ENCODE measurements around the gene CDH18.
"Not testable (repeated sequence)": the region's sequence is repeated elsewhere in the genome, so short reads cannot be mapped to it uniquely, and the experiment has no call there.

The CDH18 gene

DNA sequence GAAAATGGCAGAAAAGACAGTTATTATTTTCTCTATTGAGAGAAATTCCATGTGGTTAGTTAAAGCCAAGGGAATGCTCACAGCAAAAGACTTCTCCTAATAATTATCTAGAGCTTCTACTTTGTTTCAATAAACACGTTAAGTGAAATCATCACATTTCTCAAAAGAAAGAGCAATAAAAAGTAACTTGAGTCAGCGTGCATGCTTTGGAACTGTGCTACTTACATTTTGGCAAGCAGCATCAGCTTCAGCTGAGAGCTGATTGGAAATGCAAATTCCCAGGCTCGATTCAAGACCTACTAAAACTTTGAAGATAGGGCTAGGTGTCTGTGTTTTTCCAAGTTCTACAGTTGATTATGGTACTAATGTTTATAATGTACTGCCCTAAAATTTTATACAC lies 132.1 kb downstream of the CDH18 start:
- DNase-seq (ENCODE audit: low read depth) = no peak
- H3K4me3 ChIP-seq (ENCODE audit: control insufficient read depth, low read depth, low read length) = no peak overlapping the region
- TF ChIP-seq, protein P1, sequence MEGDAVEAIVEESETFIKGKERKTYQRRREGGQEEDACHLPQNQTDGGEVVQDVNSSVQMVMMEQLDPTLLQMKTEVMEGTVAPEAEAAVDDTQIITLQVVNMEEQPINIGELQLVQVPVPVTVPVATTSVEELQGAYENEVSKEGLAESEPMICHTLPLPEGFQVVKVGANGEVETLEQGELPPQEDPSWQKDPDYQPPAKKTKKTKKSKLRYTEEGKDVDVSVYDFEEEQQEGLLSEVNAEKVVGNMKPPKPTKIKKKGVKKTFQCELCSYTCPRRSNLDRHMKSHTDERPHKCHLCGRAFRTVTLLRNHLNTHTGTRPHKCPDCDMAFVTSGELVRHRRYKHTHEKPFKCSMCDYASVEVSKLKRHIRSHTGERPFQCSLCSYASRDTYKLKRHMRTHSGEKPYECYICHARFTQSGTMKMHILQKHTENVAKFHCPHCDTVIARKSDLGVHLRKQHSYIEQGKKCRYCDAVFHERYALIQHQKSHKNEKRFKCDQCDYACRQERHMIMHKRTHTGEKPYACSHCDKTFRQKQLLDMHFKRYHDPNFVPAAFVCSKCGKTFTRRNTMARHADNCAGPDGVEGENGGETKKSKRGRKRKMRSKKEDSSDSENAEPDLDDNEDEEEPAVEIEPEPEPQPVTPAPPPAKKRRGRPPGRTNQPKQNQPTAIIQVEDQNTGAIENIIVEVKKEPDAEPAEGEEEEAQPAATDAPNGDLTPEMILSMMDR (conservative IDR thresholded peaks at IDR 0.05; ENCODE audit: control insufficient read depth, insufficient read depth, low read depth, low read length) = no peak

DNA sequence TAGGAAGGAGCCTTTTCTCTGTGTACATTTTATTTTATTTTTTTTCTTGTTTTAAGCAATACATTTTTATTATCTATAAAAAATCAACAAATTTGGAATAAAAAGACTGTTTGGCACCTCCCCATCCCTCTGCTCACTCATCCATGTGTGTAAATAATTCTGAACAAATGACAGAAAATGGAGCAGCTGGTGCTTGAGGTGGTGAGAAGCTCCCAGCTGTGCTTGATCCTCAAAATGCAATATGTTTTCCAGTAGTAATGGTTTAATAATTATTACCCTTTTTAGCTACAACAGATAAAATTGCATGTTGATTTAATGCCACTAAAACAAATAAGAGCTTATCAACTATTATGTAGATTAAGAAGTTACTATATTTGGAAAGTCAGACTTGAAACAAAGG lies 132.5 kb downstream of the CDH18 start:
- DNase-seq (ENCODE audit: low read depth) = no peak
- TF ChIP-seq, protein P1 (conservative IDR thresholded peaks at IDR 0.05; ENCODE audit: control insufficient read depth, insufficient read depth, low read depth, low read length) = no peak
- no peak overlapping the region for H3K4me3 ChIP-seq (ENCODE audit: control insufficient read depth, low read depth, low read length)

DNA sequence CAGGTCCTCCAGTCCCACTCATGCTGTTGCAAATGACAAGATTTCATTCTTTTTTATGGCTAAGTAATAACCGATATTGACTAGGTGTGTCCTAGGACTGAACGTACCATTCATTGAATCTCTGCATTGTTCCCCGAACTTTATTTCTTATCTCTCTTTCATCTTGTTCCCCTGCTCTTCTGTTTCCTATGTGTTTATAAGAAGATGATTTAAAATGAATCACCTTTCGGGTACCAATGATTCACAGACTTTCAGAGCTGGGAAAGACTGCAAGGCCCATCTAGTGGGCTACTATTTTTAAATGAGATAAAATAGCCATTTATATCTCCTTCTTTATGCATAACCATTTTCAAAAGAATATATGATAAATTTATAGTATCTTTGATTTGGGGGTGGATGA lies 133.0 kb downstream of the CDH18 start:
- TF ChIP-seq, protein P1 (conservative IDR thresholded peaks at IDR 0.05; ENCODE audit: control insufficient read depth, insufficient read depth, low read depth, low read length) = no peak
- DNase-seq (ENCODE audit: low read depth) = no peak
- no peak overlapping the region for H3K4me3 ChIP-seq (ENCODE audit: control insufficient read depth, low read depth, low read length)

DNA sequence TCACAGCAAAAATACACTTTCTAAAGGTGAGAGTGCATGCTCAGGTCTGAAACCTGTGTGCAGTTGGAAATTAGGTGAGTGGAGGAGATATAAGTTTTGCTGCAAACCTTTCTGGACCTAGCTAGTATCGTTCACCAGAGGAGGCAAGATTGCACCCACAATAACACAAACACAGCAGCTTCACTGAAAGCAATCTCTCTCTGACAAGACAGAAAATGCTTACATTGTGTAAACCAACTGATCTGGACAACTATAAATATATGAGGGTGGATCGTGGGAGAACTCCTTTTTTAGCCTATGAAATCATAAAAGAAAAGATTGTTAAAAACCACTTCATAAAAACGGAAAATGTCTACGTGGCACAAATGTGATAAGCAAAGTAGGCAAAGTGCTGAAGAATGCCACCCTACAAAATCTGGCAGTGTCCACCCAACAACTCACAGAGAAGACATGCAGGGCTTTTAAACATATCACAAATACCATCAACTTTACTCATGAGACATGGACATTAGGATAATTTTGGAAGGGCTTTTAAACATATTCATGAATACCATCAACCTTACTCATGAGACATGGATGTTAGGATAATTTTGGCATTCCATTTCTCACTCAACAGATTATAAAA lies 134.3 kb downstream of the CDH18 start:
- TF ChIP-seq, protein P1 (conservative IDR thresholded peaks at IDR 0.05; ENCODE audit: control insufficient read depth, insufficient read depth, low read depth, low read length) = no peak
- no peak overlapping the region for H3K4me3 ChIP-seq (ENCODE audit: control insufficient read depth, low read depth, low read length)
- no peak for DNase-seq (ENCODE audit: low read depth)

DNA sequence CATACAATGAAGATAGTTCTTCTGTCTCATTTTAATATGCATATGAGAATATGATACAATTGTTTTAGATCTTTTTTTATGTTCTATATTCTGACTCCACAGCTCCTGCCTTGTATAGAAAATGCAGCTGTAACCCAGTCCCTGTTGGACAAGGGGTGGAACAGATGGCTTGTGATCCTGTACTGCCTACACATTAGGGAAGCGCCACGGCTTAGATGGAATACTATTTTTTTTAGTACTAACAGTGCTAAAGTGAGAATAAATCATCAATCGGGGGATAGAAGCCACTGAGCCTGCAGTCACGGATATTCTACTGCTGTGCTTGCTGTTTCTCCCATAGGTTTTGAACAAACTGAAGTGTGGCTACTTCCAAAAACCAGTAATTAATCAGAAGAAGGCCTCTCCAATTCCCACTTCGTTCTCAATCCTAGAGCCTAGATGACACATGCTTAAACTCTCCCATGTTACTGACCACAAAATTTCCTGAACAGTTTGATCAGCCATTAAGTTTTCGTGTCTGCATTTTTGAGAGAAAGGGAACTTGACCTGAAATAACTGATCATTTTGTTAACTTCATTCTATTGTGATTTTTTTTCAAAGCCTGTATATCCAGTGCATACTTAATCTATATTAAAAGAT lies 150.3 kb downstream of the CDH18 start:
- TF ChIP-seq, protein P1 (conservative IDR thresholded peaks at IDR 0.05; ENCODE audit: control insufficient read depth, insufficient read depth, low read depth, low read length) = no peak
- DNase-seq (ENCODE audit: low read depth) = no peak
- H3K4me3 ChIP-seq (ENCODE audit: control insufficient read depth, low read depth, low read length) = no peak overlapping the region

DNA sequence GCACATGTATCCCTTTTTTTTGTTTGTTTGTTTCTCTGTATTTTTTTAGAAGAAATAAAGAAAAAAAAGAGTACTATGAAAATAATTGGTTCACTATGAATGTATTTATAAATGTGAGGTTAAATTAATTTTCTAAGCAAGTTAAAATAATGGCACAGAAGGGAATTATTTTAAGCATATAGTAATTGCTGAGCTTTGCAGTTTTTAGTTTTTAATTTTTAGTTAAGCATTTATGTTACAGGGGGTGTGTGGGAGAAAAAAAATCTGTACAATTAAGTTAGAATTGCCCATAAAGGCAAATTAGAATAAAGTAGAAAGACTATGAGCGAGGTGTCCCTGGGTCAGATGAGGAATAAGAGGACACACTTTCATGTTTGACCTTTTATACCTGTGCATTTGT lies 152.6 kb downstream of the CDH18 start:
- no peak for DNase-seq (ENCODE audit: low read depth)
- TF ChIP-seq, protein P1 (conservative IDR thresholded peaks at IDR 0.05; ENCODE audit: control insufficient read depth, insufficient read depth, low read depth, low read length) = no peak
- no peak overlapping the region for H3K4me3 ChIP-seq (ENCODE audit: control insufficient read depth, low read depth, low read length)

DNA sequence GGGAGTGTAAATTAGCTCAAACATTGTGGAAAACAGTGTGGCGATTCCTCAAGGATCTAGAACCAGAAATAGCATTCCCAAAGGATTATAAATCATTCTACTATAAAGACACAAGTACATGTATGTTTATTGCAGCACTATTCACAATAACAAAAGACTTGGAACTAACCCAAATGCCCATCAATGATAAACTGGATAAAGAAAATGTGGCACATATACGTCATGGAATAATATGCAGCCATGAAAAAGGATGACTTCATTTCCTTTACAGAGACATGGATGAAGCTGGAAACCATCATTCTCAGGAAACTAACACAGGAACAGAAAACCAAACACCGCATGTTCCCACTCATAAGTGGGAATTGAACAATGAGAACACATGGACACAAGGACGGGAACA lies 175.3 kb downstream of the CDH18 start:
- not testable (repeated sequence) for H3K4me3 ChIP-seq (ENCODE audit: control insufficient read depth, low read depth, low read length)

More for the DNA sequence above, 175.3 kb downstream of the CDH18 start:
- not testable (repeated sequence) for DNase-seq (ENCODE audit: low read depth)

Data from fibroblast of mammary gland (primary cell).